Activated effector memory CD4-positive, alpha-beta T cell treated with Interleukin-2 at 50 U/mL for 16 hours (primary cell): Measurements from ENCODE around the gene KLHL30.

Experiments
- DNase-seq: peaks from one replicate; pipeline ENCODE4 v3.0.0-alpha.2; 2020

Gene KLHL30

DNA sequence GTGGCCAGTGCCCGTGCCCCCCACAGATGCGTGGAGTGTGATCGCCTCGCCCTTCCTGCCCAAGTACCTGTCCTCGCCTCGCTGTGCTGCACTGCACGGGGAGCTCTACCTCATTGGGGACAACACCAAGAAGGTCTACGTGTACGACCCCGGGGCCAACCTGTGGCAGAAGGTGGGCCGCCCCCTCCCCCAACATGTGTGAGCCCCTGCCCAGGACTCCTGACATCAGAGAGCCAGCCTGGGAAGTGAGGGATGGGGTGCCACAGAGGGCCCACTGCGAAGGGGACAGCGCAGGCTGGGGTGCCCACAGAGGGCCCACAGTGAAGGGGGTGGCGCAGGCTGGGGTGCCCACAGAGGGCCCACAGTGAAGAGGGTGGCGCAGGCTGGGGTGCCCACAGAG lies 10.5 kb downstream of the KLHL30 start:
- DNase-seq, result no peak

DNA sequence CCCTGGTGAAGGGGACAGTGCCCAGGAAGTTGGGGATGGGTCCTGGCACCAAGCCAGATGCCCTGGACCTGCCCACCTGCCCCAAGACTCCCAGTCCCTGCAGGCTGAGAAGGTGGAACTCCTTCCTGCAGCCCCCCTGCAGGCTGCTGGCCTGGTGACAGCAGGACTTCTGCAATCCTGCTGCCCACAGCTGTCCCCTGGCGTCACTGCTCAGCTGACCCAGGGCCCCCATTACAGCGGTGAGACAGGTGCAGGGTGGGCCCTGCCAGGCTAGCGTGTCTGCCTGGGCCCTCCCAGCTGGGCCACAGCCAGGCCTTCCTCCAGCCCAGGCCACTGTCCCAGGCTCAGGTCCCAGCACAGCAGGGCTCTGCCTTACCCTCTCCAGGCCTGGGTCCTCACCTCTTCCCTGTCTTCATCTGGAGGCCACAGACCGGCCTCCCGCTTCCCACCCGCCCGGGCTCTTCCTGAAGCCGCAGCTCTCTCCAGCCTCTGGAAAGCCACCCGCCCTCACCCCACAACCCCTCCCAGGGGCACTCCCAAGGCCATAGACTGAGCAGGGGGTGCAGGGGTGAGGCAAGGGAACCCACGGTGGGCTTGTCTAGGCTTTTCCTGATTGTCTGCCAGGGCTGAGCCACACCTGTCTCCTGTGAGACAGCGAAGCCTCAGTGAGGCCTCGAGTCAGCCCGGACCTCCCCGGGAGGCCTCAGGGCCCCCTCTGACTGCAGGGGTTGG lies 11.5 kb downstream of the KLHL30 start:
- no peak for DNase-seq

DNA sequence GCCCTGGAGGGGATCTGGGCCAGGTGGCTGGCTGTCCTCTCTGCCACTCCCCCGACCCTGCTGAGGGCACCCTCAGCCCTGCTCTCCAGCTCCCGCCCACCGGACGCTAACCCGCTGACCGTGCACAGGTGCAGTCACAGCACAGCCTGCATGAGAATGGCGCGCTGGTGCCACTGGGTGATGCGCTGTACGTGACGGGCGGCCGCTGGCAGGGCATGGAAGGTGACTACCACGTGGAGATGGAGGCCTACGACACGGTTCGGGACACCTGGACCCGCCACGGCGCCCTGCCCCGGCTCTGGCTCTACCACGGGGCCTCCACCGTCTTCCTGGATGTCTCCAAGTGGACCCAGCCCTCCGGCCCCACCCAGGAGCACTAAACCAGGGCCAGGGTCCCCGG lies 12.2 kb downstream of the KLHL30 start:
- DNase-seq, result no peak

DNA sequence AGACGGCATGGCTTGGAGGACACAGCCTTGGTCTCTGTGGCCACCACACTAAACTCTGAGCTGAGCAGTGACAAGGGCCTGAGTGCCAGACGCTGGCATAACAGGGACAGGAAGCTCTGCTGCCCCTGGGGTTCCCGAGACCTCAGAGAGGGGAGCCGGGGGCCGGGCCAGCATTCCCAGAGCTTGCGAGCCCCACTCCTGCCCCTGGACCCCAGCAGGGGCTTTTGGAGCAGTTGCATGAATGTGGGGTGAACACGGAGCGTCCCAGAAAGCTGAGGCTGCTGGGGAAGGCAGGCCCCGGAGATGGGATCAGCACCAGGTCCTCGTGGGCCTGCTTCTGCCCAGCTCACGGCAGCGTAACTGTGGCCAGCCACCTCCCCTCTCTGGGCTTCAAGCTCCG lies 12.7 kb downstream of the KLHL30 start:
- DNase-seq, result no peak

DNA sequence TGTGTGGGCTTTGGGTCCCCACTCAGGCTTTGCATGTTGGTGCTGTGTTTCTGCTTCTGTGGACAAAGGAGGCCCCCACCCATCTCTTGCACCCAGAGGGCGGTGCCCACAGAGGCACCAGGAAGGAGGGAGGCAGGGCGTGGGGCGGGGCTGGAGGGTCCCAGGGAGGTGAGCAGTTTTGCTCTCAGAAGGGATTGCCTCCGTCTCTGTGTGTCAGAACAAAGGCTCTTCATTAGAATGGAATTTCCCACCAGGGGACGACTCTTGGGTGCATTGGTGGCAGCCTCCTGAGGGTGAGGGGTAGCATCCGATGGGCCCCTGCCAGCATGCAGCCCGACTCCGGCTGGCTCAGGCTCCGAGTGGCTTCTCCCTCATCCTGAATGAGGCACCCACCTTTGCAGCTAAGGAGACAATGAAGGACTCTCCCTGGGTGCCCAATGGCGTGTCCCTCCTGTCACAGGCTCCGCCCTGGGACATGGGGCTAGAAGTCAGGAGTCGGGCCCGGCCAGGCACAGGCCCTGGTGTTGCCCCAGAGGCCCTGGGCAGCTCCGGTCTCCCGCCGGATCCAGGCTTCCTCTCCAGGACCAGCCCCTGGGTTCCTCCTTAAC lies 13.3 kb downstream of the KLHL30 start:
- DNase-seq, result no peak

DNA sequence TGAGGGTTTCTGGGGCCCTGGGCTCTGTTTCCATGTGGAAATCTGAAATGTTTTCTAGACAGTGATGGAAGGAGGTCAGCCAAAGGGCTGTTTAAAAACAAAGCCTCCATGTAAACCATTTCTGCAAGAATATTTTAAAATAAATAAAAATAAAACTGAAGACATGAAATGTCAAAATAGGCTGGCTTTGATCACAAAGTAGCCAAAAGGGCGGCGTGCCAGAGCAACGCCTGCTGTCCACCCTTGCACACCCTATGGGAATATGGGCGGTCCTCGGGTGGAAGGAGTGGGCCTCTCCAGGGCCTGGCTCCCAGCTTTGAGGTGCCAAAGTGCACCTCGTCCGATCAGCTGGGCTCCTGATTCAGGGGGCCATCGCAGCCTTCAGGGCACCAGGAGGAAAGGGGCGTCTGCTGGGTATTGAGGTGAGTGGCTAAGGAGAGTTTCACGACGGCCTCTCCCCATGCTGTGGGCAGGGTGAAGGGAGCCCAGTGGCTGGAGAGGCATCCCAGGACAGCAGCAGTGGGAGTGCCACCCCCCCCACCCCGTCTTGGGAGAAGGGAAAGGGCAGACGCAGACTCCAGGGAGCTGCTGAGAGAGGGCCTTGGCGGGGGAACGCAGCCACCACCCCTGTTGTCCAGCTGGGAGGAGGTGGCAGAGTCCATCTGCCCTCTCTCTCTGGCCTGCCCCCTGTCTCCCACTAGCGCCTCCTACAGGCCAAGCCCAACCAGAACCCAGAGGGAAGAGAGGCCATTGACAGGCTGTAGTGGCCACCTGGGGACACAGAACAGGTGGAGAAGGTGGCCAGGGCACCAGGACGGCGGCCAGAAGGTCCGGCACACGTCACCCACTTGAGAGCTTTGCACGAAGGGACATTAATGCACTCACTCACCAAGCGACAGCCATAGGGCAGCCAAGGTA lies 14.6 kb downstream of the KLHL30 start:
- no peak for DNase-seq

DNA sequence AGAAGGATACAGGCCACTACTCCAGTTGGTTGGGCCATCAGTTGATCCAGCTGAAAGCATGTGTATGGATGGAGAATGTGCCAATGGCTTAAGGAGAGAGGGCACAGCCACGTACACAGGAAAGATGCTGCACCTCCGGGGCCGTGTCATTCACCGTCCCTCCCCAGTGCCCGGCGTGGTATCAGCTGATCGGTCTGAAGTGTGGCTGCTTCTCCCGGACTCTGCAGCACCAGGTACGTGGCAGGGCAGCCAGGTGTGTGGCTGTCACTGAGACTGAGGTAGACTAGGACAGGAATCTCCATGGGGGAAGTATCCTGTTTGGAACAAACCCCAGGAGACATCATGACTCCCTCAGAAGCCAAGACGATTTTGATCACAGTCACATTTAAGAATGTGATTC lies 16.1 kb downstream of the KLHL30 start:
- DNase-seq, result no peak

DNA sequence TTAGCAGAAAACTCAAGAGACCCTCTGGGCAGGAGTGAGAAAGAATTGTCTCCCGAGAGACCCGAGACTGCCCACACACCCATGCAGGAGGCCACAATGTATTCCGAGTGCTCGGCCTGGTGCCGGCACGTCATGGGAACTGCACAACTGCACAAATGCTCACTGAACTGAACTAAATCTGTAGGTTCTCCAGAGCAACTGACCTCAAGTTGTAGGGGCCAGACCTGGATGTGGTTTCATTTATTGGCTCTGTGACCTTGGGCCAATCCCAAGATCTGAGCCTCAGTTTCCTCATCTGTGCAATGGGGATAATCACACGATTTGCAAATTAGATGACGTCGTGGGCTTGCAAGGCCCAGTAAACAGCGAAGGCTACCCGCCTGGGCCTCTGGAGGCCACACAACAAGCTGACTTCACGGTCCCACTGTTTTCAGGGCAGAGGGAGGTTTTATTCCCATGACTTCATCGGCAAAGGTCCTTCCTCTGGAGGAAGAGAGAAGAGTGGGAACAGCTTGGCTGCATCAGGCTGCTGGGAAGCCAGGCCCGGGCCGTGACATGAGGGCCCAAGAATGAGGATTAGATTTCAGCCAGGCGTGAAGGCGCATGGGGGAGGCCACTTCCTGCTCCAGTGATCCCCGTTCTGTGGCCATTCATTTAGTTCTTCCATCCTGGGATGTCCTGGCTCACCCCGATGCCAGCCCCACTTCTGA lies 16.7 kb downstream of the KLHL30 start:
- DNase-seq, result no peak

DNA sequence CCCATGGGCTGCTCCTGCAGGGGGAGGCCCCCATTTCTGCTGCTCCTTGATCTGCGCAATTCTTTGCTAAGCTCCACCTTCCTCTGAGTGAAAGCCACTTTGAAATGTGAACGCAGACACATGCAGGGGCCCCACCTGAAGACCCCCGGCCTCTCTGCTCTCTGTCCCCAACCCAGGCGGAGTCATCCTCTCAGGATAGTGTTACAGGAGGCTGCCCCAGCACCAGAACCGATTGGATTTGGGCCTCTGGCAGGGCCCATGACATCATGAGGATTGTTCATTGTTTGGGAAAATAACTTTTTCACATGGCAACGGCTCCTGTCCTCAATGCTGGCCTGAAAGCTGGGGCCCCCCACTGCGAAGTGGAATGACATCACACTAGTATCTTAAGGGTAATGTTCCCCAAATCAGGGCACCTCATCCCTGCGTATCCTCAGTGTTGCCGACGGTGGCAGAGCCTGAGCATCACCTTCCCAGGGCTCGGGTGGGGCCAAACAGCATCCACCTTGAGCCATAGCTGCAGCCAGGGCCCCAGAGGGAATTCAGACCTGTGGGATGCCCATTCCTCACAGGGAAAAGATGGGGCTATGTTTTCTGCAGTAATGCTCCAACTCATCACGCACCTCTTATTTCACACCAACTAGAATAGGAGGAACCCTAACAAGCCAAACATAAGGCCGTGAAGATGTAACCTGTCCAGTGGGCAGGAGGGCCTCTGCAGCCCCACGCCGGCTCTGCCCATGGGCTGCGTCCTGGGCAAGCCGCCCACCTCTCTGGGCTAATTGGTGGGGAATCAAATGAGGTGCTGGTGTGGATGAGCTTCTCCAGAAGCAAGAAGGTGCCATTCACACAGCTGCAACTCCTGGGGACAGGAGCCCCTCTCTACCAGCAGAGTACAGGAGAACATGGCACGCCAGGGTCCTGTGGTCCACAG lies 17.6 kb downstream of the KLHL30 start:
- DNase-seq, result no peak

DNA sequence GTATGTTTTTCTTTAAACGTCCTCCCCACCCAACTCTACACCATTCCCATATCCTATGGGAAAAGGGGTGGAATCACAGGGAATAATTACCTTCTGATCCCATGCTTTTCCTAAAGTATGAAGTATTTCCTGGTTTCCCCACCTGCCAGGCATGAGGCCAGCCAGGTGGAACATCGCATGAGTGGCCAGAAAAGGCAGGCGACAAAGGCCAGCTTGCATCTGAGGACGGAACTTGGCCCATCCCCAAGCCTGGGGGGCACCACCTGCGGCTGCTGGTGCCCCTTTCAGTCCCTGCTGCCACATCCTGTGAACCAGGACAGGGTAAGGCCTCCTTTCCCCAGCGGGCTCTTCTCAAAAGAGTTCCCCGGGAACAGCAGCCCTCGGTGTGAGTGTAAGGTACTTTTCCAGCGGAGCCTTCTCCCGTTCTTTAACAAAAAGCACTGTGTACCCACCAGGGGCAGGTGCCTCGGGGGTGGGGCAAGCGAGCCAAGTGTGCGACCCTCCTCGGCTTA lies 19.1 kb downstream of the KLHL30 start:
- no peak for DNase-seq

DNA sequence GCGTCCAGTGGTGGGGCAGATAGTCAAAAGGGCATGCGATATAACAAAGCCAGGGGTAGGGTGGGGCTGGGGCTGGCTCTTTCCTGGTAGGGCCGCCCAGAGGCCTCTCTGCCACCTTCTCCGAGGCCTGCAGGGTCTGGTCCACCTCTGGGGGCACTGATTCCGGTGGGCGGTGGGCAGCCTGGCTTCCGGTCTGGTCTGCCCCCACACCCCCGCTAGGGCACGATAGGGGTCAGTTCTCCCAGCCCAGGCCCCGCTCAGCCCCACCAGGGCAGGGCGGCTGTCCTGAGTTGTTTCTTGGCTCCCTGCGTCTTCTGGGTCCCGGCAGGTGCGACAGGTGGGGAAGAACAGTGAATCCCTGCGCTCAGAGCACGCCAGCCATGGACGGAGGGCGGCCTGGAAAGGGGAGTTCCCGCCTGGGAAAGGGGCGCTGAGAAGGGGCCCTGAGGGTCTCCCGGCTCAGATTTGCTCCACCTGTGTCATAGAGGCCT lies 19.6 kb downstream of the KLHL30 start:
- DNase-seq, result no peak

DNA sequence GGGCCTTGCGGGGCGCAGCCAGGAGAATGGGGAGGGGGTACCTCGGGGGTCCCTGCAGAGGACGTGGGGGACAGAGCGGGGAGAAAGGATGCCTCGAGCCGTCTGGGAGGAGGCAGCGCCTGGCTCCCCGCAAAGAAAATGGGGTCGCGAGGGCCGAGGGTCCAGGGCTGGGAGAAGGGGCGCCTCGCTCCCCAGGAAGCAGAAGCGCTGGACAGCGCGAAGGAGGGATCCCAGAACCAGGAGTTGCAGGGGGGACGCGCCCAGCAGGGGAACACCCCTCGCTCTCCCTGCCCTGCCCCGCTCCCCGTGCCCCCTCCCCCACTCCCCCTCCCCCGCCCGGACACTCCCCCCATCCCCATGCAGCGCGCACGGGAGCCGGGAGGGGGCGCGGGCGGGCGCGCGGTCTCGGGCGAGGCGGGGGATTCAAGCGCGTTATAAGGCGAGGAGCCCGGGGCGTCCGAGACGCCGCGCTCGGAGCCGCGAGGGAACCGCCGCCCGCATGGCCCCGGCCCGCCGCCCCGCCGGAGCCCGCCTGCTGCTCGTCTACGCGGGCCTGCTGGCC lies 20.1 kb downstream of the KLHL30 start, which contains the start of gene ERFE:
TSS of gene ERFE (plus strand) at position 462 of the 562 bp plus-strand sequence. CDS start at position 500, 38 bp downstream.
- peak; percentile 12 for DNase-seq

DNA sequence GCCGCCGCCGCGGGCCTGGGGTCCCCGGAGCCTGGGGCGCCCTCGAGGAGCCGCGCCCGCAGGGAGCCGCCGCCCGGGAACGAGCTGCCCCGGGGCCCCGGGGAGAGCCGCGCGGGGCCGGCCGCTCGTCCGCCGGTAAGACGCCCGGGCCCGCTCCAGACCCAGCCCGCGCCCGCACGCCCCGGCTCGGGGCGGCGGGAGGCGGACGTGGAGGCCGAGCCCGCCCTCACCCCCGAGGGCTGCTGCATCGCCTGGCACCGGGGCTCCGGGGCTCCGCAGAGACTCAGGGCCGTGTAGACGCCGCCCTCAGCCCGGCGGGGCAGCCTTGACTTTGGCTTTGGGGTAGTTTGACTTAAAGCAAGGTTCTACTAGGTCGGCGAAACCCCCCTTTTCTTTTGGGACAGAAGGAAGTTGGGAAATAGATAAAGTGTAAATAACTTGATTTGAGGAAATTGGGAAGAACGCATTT lies 20.6 kb downstream of the KLHL30 start:
- no peak for DNase-seq

DNA sequence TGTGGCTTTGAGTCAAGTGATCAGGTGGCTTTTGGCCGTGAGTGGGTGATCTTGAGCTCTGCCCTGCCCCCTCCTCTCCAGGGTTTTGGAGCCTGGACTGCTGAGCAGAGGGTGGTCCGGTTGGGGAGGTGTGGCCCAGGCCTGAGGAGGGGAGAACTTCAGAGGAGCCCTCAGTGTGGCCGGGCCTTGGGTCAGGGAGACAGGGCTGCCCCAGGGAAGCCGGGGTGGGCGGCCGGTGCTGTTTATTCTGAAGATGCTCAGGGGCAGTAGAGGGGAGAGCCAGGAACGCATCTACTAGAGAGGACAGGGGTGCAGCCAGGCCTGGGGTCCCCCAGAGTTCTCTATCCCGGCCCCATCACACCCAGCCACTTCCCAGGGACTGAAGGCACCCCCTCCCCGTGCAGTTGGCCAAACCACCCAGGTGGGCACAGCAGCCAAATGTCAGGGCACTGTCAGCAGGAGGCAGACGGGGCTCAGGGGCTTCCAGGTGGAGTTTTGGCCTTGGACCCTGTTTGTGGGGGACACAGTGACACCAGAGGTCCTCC lies 21.3 kb downstream of the KLHL30 start:
- DNase-seq, result no peak

DNA sequence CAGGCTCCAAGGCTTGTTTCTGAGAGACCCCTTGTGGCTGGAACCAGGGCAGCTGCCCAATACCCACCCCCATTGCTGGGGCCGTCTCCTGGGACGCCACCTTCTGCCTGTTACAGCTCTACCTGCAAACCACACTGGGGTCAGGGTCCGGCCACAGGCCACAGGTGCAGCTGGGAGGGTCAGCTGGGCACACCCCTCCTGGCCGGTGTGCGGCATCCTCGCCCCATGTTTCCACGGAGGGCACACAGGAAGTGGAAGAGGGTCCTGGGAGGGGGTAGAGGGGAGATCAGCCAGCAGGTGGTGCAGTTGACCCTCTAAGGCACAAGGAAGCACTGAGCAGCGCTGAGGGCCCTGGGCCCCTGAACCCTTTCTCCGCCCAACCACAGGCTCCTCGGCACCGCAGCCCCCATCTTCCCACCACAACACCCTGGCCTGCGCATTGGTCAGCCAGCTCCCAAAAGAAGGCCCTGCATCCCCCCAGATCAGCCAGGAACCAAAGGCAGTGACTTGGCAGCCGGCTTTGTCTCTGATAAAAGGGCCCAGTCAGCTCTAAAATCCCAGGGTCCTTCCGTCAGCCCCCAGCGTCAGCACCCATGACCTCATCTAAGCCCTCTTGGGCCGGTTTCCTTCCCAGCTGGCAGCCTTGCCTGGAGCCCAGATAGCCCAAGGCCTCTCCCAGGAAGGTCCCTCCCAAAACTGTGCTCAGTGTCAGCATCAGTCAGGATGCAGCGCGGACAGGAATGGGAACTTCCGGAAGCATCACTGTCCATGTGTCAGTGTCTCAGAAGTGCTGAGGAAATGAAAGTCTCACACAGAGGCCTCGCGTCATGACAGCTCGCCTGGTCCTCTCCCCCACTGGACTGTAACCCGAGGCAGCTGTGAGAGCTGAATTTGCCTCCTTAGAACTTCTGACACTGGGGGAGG lies 22.0 kb downstream of the KLHL30 start:
- no peak for DNase-seq

DNA sequence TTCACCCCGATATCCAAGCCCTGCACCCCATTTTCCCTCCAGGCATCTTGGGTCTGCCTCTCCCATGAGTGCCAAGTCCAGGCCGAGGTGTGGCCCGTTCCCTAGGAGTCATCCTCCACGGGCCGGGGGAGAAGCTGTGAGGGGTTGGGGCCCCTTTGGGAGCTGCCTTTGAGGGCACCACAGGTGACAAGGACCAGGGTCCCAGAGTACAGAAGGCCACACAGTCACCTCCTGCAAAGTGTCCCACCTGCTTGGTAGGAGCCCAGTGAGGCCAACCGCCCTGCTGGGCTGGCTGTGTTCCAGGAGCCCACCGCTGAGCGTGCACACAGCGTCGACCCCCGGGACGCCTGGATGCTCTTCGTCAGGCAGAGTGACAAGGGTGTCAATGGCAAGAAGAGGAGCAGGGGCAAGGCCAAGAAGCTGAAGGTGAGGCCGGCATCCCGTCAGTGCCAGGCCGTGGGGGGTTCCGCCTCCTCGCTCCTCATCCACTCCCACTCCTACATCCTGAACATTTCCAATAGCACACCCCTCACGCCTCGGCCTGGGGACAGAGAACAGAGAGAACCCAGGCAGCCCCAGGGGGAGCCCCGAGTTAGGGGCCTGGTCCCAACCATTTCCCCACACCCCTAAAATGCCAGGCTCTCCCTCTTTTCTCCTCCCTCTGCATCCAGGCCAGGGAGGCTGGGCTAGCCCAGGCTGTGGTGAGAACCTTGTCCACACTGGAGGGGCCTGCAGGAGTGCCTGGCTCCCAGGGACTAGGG lies 23.0 kb downstream of the KLHL30 start:
- DNase-seq, result no peak

DNA sequence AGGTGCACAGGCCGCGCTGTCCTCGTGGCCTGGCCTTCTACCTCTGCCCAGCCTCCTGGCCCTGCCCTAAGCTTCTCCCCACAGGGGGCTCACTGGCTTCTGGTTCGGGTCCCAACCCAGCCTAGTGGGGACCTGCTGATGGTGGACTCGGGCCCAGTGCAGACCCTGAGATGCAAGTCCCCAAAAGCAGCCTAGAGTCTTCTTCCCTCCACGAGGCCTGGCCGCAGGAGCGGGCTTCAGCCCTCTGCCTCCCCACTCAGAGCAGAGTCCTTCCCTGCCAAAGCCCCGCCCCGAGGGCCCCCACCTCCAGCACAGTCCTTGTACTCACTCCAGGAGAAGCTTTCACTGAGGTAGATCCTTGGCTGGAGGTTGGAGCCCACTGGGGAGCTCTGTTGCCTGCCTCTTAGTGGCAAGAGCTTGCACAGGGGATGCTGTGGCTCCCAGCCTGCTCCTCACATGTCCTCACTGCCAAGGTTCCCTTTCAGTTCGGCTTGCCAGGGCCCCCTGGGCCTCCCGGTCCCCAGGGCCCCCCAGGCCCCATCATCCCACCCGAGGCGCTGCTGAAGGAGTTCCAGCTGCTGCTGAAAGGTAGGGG lies 23.9 kb downstream of the KLHL30 start:
- DNase-seq, result no peak

DNA sequence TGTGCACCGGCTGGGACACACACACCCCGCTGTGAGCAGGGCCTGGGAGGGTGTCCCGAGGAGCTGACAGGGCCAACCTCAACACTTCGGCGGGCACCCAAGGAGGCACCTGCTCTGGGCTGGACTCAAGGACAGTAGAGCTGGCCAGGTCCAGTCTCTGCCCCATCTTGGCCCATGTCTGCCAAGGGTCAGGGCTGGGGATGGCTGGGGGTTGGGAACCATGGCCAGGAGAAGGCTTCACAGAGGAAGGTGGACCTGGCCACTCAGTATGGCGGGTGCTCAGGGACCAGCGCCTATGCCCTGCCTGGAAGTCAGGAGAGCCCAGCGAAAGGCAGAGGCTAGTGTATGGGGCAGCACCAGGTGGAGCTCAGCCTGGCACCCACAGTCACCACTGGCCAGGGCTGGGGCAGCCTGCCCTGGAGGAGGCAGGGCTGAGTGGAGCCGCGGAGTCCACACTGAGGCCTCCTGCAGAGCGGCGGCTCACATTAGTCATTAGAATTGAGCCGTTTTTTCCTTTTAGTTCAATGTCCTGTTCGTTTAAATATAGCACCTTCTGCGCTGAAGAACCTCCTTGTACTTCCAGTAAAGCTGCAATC lies 24.5 kb downstream of the KLHL30 start:
- no peak for DNase-seq
